Astrocyte of the spinal cord (primary cell): ENCODE measurements around the gene LEO1.
A peak's percentile ranks its signal among the peaks of the same experiment; 100 is the strongest.

Source experiments
- DNase-seq: peaks from one replicate; pipeline ENCODE4 v3.0.0; 2011; ENCODE audit warnings: low read depth, low spot score
- H3K4me3 ChIP-seq: 2 replicates; pipeline ENCODE4 v1.5.1; 2011; ENCODE audit warnings: low read depth, mild to moderate bottlenecking, low read length, moderate library complexity
- CTCF ChIP-seq: IDR thresholded peaks from 2 replicates; pipeline ENCODE4 v1.5.1; 2012; ENCODE audit warnings: low read depth, mild to moderate bottlenecking, low read length, inconsistent platforms
- in situ Hi-C: cut with HindIII; loops from 2 replicates; pipeline ENCODE4 v1.10.0; 2017; ENCODE audit warnings: low sequenced_read_pairs

The LEO1 gene

DNA sequence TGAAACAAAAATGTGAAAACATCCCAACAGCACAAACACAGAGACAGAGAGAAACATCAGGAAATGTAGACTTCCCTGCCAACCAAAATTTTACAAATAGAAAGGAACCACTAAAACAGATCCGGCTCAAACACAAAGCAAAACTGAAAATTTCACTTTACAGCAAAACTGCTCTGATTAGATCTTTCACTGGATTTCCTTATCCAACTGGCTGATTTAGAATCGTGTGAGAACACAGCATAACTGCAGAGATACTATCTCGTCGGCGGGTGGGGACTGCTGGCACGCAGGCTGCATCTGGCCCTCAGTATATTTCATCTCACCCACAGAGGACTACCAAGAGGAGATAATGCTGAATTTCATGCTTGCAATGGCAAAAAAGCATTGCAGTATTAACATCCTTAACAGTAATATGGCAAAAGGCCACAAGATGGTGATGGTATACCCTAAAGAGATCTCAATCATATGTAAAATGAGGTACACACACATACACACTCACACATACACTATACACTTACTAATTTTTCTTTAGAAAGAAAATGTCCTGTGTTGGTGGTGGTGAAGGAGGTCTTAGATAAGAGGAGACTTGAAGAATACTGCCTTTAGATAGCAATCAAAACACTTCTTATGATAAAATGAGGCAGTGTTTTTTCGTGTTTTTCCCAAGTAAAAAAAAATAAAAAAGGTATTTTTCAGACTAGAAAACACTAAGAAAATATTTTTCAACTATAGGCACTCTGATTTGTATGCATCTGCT is 10.6 kb upstream of the LEO1 start:
- no peak overlapping the region for H3K4me3 ChIP-seq
- in situ Hi-C loops: no loop called here
- DNase-seq: peak; percentile 80
- TF ChIP-seq CTCF: peak; percentile 51

DNA sequence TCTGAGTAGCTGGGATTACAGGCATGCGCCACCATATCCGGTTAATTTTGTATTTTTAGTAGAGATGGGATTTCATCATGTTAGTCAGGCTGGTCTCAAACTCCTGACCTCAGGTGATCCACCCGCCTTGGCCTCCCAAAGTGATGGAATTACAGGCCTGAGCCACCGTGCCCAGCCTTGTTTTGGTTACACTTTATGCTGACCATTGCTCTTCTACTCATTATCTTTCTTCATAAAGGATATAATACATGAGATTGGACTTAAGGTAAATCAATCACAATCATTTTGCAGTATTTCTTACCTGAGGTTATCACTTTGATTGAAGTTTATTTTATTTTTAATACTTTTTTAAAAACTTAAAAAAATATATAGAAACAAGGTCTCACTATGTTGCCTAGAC is 2.2 kb upstream of the LEO1 start:
- DNase-seq: no peak
- in situ Hi-C loops: no loop called here
- no peak for TF ChIP-seq CTCF
- H3K4me3 ChIP-seq: no peak overlapping the region

DNA sequence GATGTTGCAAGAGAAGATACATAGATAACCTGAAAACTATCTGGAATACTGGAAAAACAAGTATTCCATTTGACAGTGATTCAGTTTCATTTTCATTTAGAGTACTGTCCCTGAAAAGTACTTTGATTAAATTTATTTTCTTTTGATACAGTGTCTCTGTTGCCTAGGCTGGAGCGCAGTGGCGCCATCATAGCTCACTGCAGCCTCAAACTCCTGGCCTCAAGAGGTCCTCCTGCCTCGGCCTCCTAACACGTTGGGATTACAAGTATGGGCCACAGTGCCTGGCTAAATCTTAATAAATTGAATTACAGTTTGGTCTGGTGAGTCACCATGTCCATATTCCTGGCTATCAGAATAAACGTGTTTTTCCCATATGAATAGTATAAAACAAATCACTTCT is 1.6 kb upstream of the LEO1 start:
- in situ Hi-C loops: no loop called here
- no peak for DNase-seq
- no peak overlapping the region for H3K4me3 ChIP-seq
- no peak for TF ChIP-seq CTCF

- DNase-seq: no peak
- peak overlapping the region; percentile 85 for H3K4me3 ChIP-seq
- in situ Hi-C loops: no loop called here
- TF ChIP-seq CTCF: no peak
These were observed 575 bp downstream of the LEO1 start for GRCh38 chr15:51971032-51971374.

DNA sequence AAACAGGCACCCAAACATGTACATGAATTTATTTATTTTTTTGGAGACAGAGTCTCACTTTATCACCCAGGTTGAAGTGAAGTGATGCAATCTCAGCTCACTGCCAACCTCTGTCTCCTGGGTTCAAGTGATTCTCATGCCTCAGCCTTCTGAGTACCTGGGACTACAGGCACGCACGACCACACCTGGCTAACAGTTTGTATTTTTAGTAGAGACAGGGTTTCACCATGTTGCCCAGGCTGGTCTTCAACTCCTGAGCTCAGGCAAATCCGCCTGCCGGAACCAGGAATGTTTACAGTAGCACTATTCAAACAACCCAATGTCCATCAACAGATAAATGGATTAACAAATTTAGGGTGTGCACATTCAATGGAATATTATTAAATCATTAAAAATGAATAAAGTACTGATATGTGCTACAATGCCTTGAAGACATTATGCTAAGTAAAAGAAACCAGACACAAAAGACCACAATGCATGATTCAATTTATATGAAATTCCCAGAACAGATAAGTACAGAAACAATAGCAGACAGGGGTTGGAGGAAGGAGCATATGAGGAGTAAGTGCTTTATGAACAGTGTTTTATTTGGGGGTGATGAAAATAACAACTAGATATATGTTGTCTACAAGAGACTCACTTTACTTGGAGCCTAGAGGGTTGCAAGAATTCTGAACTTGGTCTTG is 1.3 kb downstream of the LEO1 start:
- in situ Hi-C loops: no loop called here
- TF ChIP-seq CTCF: no peak
- H3K4me3 ChIP-seq: peak overlapping the region; percentile 85
- DNase-seq: no peak

DNA sequence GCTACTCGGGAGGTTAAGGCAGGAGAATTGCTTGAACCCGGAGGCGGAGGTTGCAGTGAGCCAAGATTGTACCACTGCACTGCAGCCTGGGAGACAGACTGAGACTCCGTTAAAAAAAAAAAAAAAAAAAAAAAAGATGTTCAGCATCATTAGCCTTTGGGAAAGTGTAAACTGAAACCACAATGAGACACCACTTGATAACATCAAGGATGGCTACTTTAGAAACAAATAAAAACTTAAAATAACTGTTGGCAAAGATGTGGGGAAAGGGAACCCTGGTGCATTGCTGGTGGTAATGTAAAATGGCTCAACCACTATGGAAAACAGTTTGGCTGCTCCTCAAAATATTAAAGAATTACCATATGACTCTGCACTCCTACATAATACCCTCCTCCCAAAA is 1.9 kb downstream of the LEO1 start:
- in situ Hi-C loops: no loop called here
- H3K4me3 ChIP-seq: no peak overlapping the region
- DNase-seq: no peak
- TF ChIP-seq CTCF: no peak
